ENCODE results near the gene GCLC. TPM values are rescaled to one million over a fixed set of nuclear protein-coding genes. Genes with fewer than 3 reads are reported as not detected.

The GCLC gene
- total RNA-seq, 2 donors from 2014 or later, result 77.1 to 81.2 TPM

DNA sequence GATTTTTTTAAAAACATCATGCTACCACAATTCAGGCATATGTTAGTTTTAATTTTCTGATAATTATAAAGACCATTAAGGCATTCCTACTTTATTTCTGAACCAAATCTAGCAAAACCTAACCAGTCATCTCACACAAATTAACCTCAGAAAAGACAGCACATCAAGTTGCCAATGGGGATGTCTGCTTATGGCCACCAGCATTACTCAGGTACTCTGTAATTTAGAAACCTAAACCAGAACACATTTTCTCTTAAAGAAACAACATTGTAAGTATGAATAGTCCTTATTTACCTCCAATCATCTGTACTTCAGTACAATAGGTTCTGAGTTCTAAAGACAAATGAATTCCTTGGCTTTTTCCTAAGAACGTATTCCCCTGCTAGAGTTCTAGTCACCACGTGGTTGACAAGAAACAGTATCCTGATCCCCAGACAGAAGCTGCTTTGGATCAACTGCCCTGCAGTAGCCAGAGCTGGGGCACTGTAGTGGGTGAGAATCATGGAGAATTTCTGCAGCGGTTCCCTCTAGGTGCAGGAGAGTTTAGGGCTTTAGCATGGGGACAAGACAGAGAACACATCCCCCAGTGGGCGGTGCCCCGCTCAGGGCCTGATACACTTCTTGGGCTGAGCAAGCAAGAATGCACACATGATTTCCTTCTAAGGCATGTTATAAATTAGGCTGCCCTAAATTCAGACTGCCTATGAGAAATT lies 15.4 kb downstream of the GCLC start:
- peaks cover 5% of the 10 kb centered on the region for H3K4me1 ChIP-seq (replicated peaks)
- no peaks in the 10 kb centered on the region for H3K9me3 ChIP-seq
- H3K27me3 ChIP-seq (replicated peaks; ENCODE audit: insufficient read depth), result no peaks in the 10 kb centered on the region
- no peak for DNase-seq (ENCODE audit: low spot score)
- intact Hi-C loops (cut with DNase I), result no loop called here
- TF ChIP-seq POLR2AphosphoS5 (IDR thresholded peaks at IDR 0.05) (no peak), POLR2A (IDR thresholded peaks at IDR 0.05) (no peak), CTCF (IDR thresholded peaks at IDR 0.05) (no peak)
- H3K27ac ChIP-seq, result no peak overlapping the region
- 77% methylated on average over 5 of the region's 5 CpGs for WGBS
- no peak overlapping the region for H3K4me3 ChIP-seq
- H3K36me3 ChIP-seq, result no peaks in the 10 kb centered on the region

DNA sequence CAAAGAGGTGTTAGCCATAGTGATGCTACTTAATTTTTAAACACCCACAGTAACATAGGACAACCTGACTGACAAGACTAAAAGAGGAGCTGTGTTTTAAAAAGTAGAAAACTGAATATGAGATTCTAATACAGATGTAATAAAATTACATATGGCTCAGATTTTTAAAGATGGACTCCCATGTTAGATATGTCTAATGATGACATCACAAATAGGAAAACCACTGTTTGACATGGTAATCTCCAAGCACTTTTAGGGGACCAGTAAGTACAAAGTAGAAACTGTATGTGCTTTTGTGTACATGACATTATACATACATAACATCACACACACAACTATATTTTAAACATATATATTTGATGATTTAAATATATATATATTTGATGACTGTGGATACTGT lies 16.8 kb downstream of the GCLC start:
- Histone ChIP-seq H3K4me1 (replicated peaks) (peaks cover 14% of the 10 kb centered on the region), H3K36me3 (no peaks in the 10 kb centered on the region), H3K27ac (no peak overlapping the region), H3K27me3 (replicated peaks; ENCODE audit: insufficient read depth) (no peaks in the 10 kb centered on the region), H3K4me3 (no peak overlapping the region), H3K9me3 (no peaks in the 10 kb centered on the region)
- intact Hi-C loops (cut with DNase I), result no loop called here
- TF ChIP-seq POLR2AphosphoS5 (IDR thresholded peaks at IDR 0.05), result no peak
- TF ChIP-seq CTCF (IDR thresholded peaks at IDR 0.05), result no peak
- TF ChIP-seq POLR2A (IDR thresholded peaks at IDR 0.05), result no peak
- no peak for DNase-seq (ENCODE audit: low spot score)

DNA sequence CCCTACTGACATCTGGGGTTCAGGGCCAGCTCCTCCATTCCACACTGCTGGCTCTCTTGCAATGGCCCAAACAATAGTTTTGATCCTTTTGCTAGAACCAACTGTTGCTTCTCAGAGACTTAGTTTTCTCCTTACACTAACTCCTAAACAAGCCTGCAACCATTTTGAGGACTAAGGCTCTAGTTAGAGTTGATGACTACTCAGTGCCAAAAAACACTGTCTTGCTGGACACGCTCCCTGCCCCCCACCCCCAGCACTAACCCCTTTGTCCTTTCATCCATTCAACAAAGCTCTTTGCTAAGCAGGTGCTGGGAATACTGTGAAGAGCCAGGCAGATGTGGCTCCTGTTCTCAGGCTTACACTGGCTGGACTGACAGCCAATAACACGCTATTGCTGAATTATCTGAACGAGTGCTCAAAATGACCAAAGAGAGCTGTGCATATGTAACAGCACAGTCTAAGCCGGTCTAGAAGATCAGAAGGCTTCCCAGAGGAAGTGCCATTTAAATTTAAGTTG lies 17.6 kb downstream of the GCLC start:
- 74% methylated on average over 4 of the region's 4 CpGs for WGBS
- Histone ChIP-seq H3K4me3 (no peak overlapping the region), H3K36me3 (no peaks in the 10 kb centered on the region), H3K27ac (peak overlapping the region in 1 of 2 donors; percentile 9), H3K27me3 (replicated peaks; ENCODE audit: insufficient read depth) (no peaks in the 10 kb centered on the region), H3K4me1 (replicated peaks) (peaks cover 14% of the 10 kb centered on the region), H3K9me3 (no peaks in the 10 kb centered on the region)
- intact Hi-C loops (cut with DNase I), result no loop called here
- TF ChIP-seq CTCF (IDR thresholded peaks at IDR 0.05), result no peak
- no peak for TF ChIP-seq POLR2A (IDR thresholded peaks at IDR 0.05)
- TF ChIP-seq POLR2AphosphoS5 (IDR thresholded peaks at IDR 0.05), result no peak
- DNase-seq (ENCODE audit: low spot score), result no peak

DNA sequence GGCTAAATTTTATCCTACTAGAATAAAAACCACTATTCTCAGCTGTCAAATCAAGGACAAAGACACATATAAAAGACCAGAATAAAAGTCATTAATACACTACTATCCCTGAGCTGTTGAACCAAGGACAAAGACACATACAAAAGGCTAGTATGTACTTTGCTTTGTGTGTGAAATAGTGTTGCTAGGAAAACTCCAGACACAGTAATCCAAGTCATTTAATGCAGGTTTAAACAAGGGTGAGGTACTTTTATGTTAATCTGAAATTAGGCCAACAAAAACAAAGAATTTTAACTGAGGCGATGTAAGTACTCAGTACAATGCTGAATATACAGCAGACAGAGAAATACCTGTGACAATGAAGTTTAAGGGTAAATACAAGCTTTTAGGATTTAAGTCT lies 18.9 kb downstream of the GCLC start:
- H3K27me3 ChIP-seq (replicated peaks; ENCODE audit: insufficient read depth), result no peaks in the 10 kb centered on the region
- WGBS, result 24% methylated on average over 1 of the region's 1 CpG
- no peak overlapping the region for H3K4me3 ChIP-seq
- intact Hi-C loops (cut with DNase I), result no loop called here
- DNase-seq (ENCODE audit: low spot score), result no peak
- no peaks in the 10 kb centered on the region for H3K9me3 ChIP-seq
- no peak overlapping the region for H3K27ac ChIP-seq
- H3K36me3 ChIP-seq, result no peaks in the 10 kb centered on the region
- TF ChIP-seq CTCF (IDR thresholded peaks at IDR 0.05), result no peak
- TF ChIP-seq POLR2AphosphoS5 (IDR thresholded peaks at IDR 0.05), result peak; percentile 44
- H3K4me1 ChIP-seq (replicated peaks), result peaks cover 14% of the 10 kb centered on the region

- intact Hi-C loops (cut with DNase I), result no loop called here
- no peak overlapping the region for H3K4me3 ChIP-seq
- H3K27ac ChIP-seq, result peak overlapping the region; percentile 45 to 48
Observed at GRCh38 chr6:53524455-53524815, 20.5 kb downstream of the GCLC start.

More at GRCh38 chr6:53524455-53524815, 20.5 kb downstream of the GCLC start:
- WGBS, result 14% methylated on average over 1 of the region's 1 CpG
- TF ChIP-seq POLR2AphosphoS5 (IDR thresholded peaks at IDR 0.05) (peak; percentile 52), POLR2A (IDR thresholded peaks at IDR 0.05) (no peak)
- Histone ChIP-seq H3K4me1 (replicated peaks) (peaks cover 9% of the 10 kb centered on the region), H3K9me3 (no peaks in the 10 kb centered on the region), H3K36me3 (no peaks in the 10 kb centered on the region), H3K27me3 (replicated peaks; ENCODE audit: insufficient read depth) (no peaks in the 10 kb centered on the region)
- peak; percentile 40 for DNase-seq (ENCODE audit: low spot score)
